T-helper 1 cell treated with Interleukin-12 subunit alpha and Interleukin-12 subunit beta and Interleukin-4 antibody, amounts not matched to agents 30 ng/mL and 1 ng/mL, for 36 hours (primary cell): Measurements from ENCODE around the gene IL31. TPM values are rescaled to one million over a fixed set of nuclear protein-coding genes. Genes with fewer than 3 reads are reported as not detected.

Experiments
- intact Hi-C: fragments of 100-400 bp; cut with micrococcal nuclease; formaldehyde crosslinking; loops from one replicate; pipeline ENCODE4 v1.15.1; 2024
- total RNA-seq: library from RNA; stranded (reverse); gene quantifications from 2 replicates; pipeline ENCODE4 v1.2.3, GENCODE V29; 2022

IL31 gene
- total RNA-seq, 1 donor from 2014 or later: not detected

GRCh38 chr12:122133192-122133950 is 40.6 kb downstream of the IL31 start:
- intact Hi-C loops: loop anchor here (5.0 kb wide), 1 partner anchor 134 kb away; the partner anchor contains the start of gene VPS33A

GRCh38 chr12:122130150-122130549 is 43.9 kb downstream of the IL31 start:
- intact Hi-C loops: loop anchor here (2.0 to 5.0 kb wide), 2 partner anchors 75 to 137 kb away; partner anchors contain the start of gene VPS33A

GRCh38 chr12:122129131-122129530 is 44.9 kb downstream of the IL31 start:
- intact Hi-C loops: no loop called here

DNA sequence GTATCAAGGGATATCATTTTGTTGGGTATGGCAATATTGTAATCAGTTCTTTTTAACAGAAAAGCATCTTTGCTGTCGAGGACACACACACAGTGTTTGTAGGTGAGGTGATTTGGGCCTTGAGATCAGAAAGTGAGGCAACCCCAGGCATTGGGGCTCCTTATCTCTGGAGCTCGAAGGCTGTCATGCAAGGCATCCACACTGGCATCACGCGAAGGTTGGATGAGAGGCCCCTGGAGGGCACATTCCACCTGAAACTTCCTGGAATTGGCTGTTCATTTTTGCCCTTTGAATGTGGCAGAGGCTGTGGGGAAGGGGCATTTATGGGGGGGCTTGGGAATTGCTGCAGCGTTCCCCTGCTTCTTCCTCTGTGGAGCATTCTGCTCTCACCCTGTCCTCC is 45.5 kb downstream of the IL31 start:
- intact Hi-C loops: no loop called here

GRCh38 chr12:122127839-122128238 is 46.2 kb downstream of the IL31 start:
- intact Hi-C loops: no loop called here

GRCh38 chr12:122126713-122127597 is 47.1 kb downstream of the IL31 start:
- intact Hi-C loops: no loop called here

DNA sequence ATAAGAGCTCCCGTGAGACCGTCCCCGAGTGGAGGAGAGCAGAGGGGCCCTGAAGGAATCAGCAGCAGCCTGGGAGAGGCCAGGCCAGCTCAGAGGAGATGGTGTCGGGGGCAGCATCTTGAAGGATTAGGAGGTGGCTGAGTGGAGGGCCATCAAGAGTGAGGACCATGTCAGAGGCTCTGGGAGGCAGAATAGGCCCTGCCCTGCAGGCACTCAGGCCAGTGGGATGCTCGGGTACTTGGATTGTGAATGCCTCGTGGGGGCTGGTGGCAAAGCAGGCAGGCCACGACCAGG is 47.7 kb downstream of the IL31 start:
- intact Hi-C loops: no loop called here

- intact Hi-C loops: no loop called here
Measured at GRCh38 chr12:122125452-122126341, 48.3 kb downstream of the IL31 start.

GRCh38 chr12:122124370-122124769 is 49.7 kb downstream of the IL31 start:
- intact Hi-C loops: no loop called here

DNA sequence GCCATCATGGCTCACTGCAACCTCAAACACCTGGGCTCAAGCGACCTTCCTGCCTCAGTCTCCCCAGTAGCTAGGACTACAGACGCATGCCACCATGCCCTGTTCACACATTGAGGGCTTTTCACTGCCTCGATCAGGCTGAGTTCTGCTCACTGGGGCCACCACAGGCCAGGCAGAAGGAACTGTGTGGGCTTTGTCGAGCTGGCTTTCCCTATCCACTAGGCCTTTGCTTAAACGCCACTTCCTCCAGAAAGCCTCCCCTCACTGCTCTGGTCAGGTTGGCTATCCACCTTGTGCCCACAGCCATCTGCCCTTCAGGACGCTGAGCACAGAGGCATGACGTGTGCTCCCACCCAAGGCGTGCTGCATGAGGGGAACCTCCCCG is 50.3 kb downstream of the IL31 start:
- intact Hi-C loops: loop anchor here (1.0 to 2.0 kb wide), 3 partner anchors 45 to 69 kb away; partner anchors contain the start of gene MLXIP

DNA sequence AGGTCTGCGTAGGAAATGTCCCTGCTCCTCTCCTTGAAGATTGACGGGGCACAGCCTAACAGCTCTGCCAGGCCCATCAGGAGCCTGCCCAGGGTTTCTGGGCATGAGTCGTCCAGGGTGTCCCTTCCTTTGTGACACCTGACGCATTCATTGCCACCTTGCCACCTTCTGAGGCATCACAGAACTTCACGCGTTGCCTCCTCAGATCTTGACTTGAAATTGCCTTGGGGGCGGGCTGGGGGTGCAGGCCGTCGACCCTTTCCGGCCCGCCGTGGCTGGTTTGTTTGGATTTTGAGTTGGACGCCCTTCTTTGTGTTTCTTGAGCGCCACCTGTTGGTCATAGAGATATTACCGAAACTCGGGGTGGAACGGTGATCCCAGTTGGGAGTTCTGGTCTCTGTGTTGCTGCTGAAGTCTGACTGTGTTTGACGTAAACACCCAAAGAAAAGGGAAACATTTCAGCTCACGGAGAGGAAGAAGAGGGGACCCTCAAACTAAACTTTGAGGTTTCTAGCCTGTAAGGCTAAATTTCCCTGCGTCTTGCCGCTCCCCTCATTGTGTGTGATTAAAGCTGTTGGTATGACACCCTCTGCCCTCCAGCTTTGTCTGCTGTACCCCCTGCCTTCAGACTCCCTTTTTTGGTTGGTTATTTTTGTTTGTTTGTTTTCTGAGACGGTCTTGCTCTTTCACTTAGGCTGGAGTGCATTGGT is 50.8 kb downstream of the IL31 start:
- intact Hi-C loops: loop anchor here (1.0 to 2.0 kb wide), 3 partner anchors 45 to 69 kb away; partner anchors contain the start of gene MLXIP

Other genes with a start within 250 kb of the IL31 start
- 5.2 and 6.2 TPM in 2 replicates for gene BCL7A, start 152.3 kb downstream of the IL31 start, total RNA-seq
- gene MLXIP, start 95.5 kb downstream of the IL31 start, total RNA-seq: 57.6 and 59.2 TPM in 2 replicates
- gene LRRC43, start 8.9 kb upstream of the IL31 start, total RNA-seq: 0.29 TPM in 1 of 2 replicates, not detected in the other
- gene B3GNT4, start 29.5 kb upstream of the IL31 start, total RNA-seq: 0.12 and 0.32 TPM in 2 replicates
- 44.2 and 45.1 TPM in 2 replicates for gene DIABLO, start 51.8 kb upstream of the IL31 start, total RNA-seq
- 31.9 and 32.8 TPM in 2 replicates for gene VPS33A, start 92.3 kb upstream of the IL31 start, total RNA-seq
- 91.3 and 94.0 TPM in 2 replicates for gene CLIP1, start 248.4 kb upstream of the IL31 start, total RNA-seq